SU-DHL-6 (cell line): ENCODE measurements around the gene SDK2.

Source experiments
- H2AFZ ChIP-seq: fragments of 200-600 bp; sonication (generic); 2 replicates; pipeline ENCODE4 v1.6.1; 2014; ENCODE audit warnings: low read depth, mild to moderate bottlenecking, moderate library complexity, mixed read lengths, antibody characterized with exemption, low read length; ENCODE audit not compliant: severe bottlenecking
- H3F3A ChIP-seq: fragments of 200-600 bp; shearing (Covaris generic); 2 replicates; pipeline ENCODE4 v1.6.0; 2016; ENCODE audit warnings: antibody characterized with exemption, mild to moderate bottlenecking; ENCODE audit not compliant: insufficient read depth
- H3K27ac ChIP-seq: fragments of 200-600 bp; sonication (generic); 2 replicates; pipeline ENCODE4 v1.5.1; 2016; ENCODE audit warnings: low read depth, mild to moderate bottlenecking, low read length, moderate library complexity, mixed read lengths
- H3K27me3 ChIP-seq: fragments of 200-600 bp; sonication (generic), shearing (Covaris generic); 2 replicates; pipeline ENCODE4 v1.6.0; 2014; ENCODE audit warnings: mild to moderate bottlenecking, low read length
- H3K36me3 ChIP-seq: fragments of 200-600 bp; sonication (generic); 2 replicates; pipeline ENCODE4 v1.6.1; 2014; ENCODE audit warnings: mild to moderate bottlenecking, low read length, mixed read lengths
- H3K4me2 ChIP-seq: fragments of 300-600, 200-600 bp; shearing (Covaris generic), sonication (generic); 2 replicates; pipeline ENCODE4 v1.6.0; 2014; ENCODE audit warnings: low read length, low read depth, mild to moderate bottlenecking; ENCODE audit not compliant: poor library complexity, severe bottlenecking
- H3K4me3 ChIP-seq: fragments of 200-600 bp; sonication (generic); 2 replicates; pipeline ENCODE4 v1.5.1; 2014; ENCODE audit warnings: antibody characterized with exemption, low read length, mild to moderate bottlenecking, mixed read lengths; ENCODE audit not compliant: insufficient read depth, poor library complexity, severe bottlenecking
- H3K79me2 ChIP-seq: fragments of 200-600 bp; sonication (generic); 2 replicates; pipeline ENCODE4 v1.6.1; 2014; ENCODE audit warnings: mild to moderate bottlenecking, low read length, moderate library complexity; ENCODE audit not compliant: insufficient read depth
- H3K9ac ChIP-seq: fragments of 200-600 bp; sonication (generic); 2 replicates; pipeline ENCODE4 v1.7.0; 2014; ENCODE audit warnings: mild to moderate bottlenecking, low read length
- H3K9me2 ChIP-seq: fragments of 200-600 bp; sonication (generic); replicated peaks from 2 replicates; pipeline ENCODE4 v1.6.1; 2014; ENCODE audit warnings: low read length; ENCODE audit not compliant: insufficient read depth
- H3K9me3 ChIP-seq: fragments of 200-600 bp; sonication (generic); 2 replicates; pipeline ENCODE4 v1.6.1; 2014; ENCODE audit warnings: low read length, mixed read lengths; ENCODE audit not compliant: insufficient read depth
- H4K20me1 ChIP-seq: fragments of 200-600 bp; sonication (generic); 2 replicates; pipeline ENCODE4 v1.6.1; 2014; ENCODE audit warnings: low read depth, mild to moderate bottlenecking, antibody characterized with exemption, low read length, moderate library complexity, mixed read lengths
- CTCF ChIP-seq: fragments of 200-600 bp; sonication (generic); IDR thresholded peaks from one replicate; pipeline ENCODE4 v1.5.1; 2017; ENCODE audit warnings: antibody characterized with exemption, mild to moderate bottlenecking, low read length, moderate library complexity; ENCODE audit not compliant: insufficient read depth, poor library complexity, severe bottlenecking
- EZH2phosphoT487 ChIP-seq: fragments of 200-600 bp; sonication (generic), shearing (Covaris generic); conservative IDR thresholded peaks from 2 replicates; pipeline ENCODE4 v1.6.1; 2018; ENCODE audit warnings: mild to moderate bottlenecking, antibody characterized with exemption, low read length, moderate library complexity, mixed read lengths

SDK2 gene

GRCh38 chr17:73520369-73520761 lies 123.9 kb downstream of the SDK2 start:
- TF ChIP-seq CTCF, result no peak
- no peak for TF ChIP-seq EZH2phosphoT487

GRCh38 chr17:73519714-73520368 lies 124.4 kb downstream of the SDK2 start:
- H3K4me2 ChIP-seq, result no peak overlapping the region
- H4K20me1 ChIP-seq, result no peaks in the 10 kb centered on the region
- no peaks in the 10 kb centered on the region; the same call in 1 of the 2 replicates for H3K27me3 ChIP-seq
- no peaks in the 10 kb centered on the region for H3K79me2 ChIP-seq
- no peak overlapping the region for H3K4me3 ChIP-seq
- no peak overlapping the region for H3K27ac ChIP-seq
- no peaks in the 10 kb centered on the region for H3K36me3 ChIP-seq
- H2AFZ ChIP-seq, result no peak overlapping the region
- no peaks in the 10 kb centered on the region for H3K9me3 ChIP-seq
- no peak overlapping the region for H3K9ac ChIP-seq
- TF ChIP-seq CTCF (no peak), EZH2phosphoT487 (no peak)
- no peaks in the 10 kb centered on the region for H3F3A ChIP-seq
- H3K9me2 ChIP-seq, result no peaks in the 10 kb centered on the region

More at GRCh38 chr17:73520369-73520761, 123.9 kb downstream of the SDK2 start:
- H3F3A ChIP-seq, result no peaks in the 10 kb centered on the region
- no peak overlapping the region for H3K9ac ChIP-seq
- H3K4me2 ChIP-seq, result no peak overlapping the region
- no peaks in the 10 kb centered on the region for H4K20me1 ChIP-seq
- H2AFZ ChIP-seq, result no peak overlapping the region
- H3K27me3 ChIP-seq, result no peaks in the 10 kb centered on the region; the same call in 1 of the 2 replicates
- H3K27ac ChIP-seq, result no peak overlapping the region
- H3K36me3 ChIP-seq, result no peaks in the 10 kb centered on the region
- no peak overlapping the region for H3K4me3 ChIP-seq
- H3K9me3 ChIP-seq, result no peaks in the 10 kb centered on the region
- H3K9me2 ChIP-seq, result no peaks in the 10 kb centered on the region
- no peaks in the 10 kb centered on the region for H3K79me2 ChIP-seq

- no peaks in the 10 kb centered on the region for H3K9me3 ChIP-seq
- H3F3A ChIP-seq, result no peaks in the 10 kb centered on the region
- no peak overlapping the region for H3K4me3 ChIP-seq
- no peak overlapping the region for H3K27ac ChIP-seq
- H3K4me2 ChIP-seq, result no peak overlapping the region
- no peaks in the 10 kb centered on the region for H4K20me1 ChIP-seq
- H3K36me3 ChIP-seq, result no peaks in the 10 kb centered on the region
- H3K27me3 ChIP-seq, result no peaks in the 10 kb centered on the region; the same call in 1 of the 2 replicates
- no peak overlapping the region for H3K9ac ChIP-seq
- no peaks in the 10 kb centered on the region for H3K79me2 ChIP-seq
- no peak overlapping the region for H2AFZ ChIP-seq
- no peaks in the 10 kb centered on the region for H3K9me2 ChIP-seq
- TF ChIP-seq EZH2phosphoT487 (no peak), CTCF (no peak)
Observed at GRCh38 chr17:73519011-73519410, 125.2 kb downstream of the SDK2 start.
